T-cell (primary cell): ENCODE results near the gene DOCK9. TPM values are rescaled to one million over a fixed set of nuclear protein-coding genes. Genes with fewer than 3 reads are reported as not detected.

Experiments used
- ATAC-seq, 4 experiments: fragments of 200-7000 bp in 3 of 4; fragments of 150-1000 bp in 1 of 4; cut with Tn5 transposase; replicated peaks in 1 of 4; 1 replicate in 3 of 4; 2 replicates in 1 of 4; pipeline ENCODE4 v1.10.0; 2021; ENCODE audit warnings: moderate library complexity in 3 of 4, mild to moderate bottlenecking in 2 of 4, moderate number of reproducible peaks in 1 of 4
- CTCF ChIA-PET, 2 donors: fragments of 300-600 bp; sonication (Branson Sonifier 250); formaldehyde crosslinking; loops; one replicate each; lab custom pipeline; 2022; ENCODE audit warnings: antibody characterized with exemption in 2 of 2; lab: Charles Lee
- POLR2A ChIA-PET, 2 donors: fragments of 300-600 bp; sonication (Branson Sonifier 250); formaldehyde crosslinking; loops; one replicate each; lab custom pipeline; 2022; ENCODE audit warnings: antibody characterized with exemption in 2 of 2; lab: Charles Lee
- DNase-seq, 35 experiments: peaks; one replicate each; pipeline versions ENCODE4 v3.0.0 to v3.0.0-alpha.2; 2013 to 2023
- H3K27ac ChIP-seq: one replicate; pipeline ENCODE4 v1.5.1; 2013; ENCODE audit warnings: low read length
- H3K27me3 ChIP-seq, 2 experiments: replicated peaks in 1 of 2; 1 replicate in 1 of 2; 2 replicates in 1 of 2; pipeline versions ENCODE4 v1.6.1 to v1.7.0; 2013; ENCODE audit warnings: low read length in 1 of 2, mixed read lengths in 1 of 2; ENCODE audit not compliant: control insufficient read depth in 2 of 2, insufficient read depth in 2 of 2; ENCODE audit errors: extremely low read depth in 1 of 2
- H3K36me3 ChIP-seq, 2 donors: 1 replicate in 1 of 2; 2 replicates in 1 of 2; pipeline versions ENCODE4 v1.6.1 to v1.7.0; 2013; ENCODE audit warnings: low read length in 1 of 2; ENCODE audit not compliant: control insufficient read depth in 2 of 2, insufficient read depth in 1 of 2; ENCODE audit errors: extremely low read depth in 1 of 2
- H3K4me1 ChIP-seq, 2 experiments: 1 replicate in 1 of 2; 2 replicates in 1 of 2; pipeline versions ENCODE4 v1.6.1 to v1.7.0; 2013; ENCODE audit warnings: low read length in 2 of 2, mixed read lengths in 1 of 2; ENCODE audit not compliant: insufficient read depth in 2 of 2, control insufficient read depth in 1 of 2; ENCODE audit errors: extremely low read depth in 1 of 2
- H3K4me3 ChIP-seq, 2 donors: 1 replicate in 1 of 2; 2 replicates in 1 of 2; pipeline versions ENCODE4 v1.5.1 to v1.7.0; 2013; ENCODE audit warnings: mild to moderate bottlenecking in 2 of 2, low read length in 1 of 2, moderate library complexity in 1 of 2; ENCODE audit not compliant: control insufficient read depth in 1 of 2; ENCODE audit errors: extremely low read depth in 1 of 2
- H3K9me3 ChIP-seq: 2 replicates; pipeline ENCODE4 v1.7.0; 2013
- H3K27ac Mint-ChIP-seq, 2 donors: one replicate each; pipeline ENCODE4 v1.8.0; 2020 to 2021; ENCODE audit warnings: mild to moderate bottlenecking in 2 of 2, mixed read lengths in 2 of 2
- H3K27me3 Mint-ChIP-seq, 2 donors: one replicate each; pipeline ENCODE4 v1.8.0; 2021 to 2022; ENCODE audit warnings: mixed read lengths in 2 of 2
- H3K36me3 Mint-ChIP-seq: one replicate; pipeline ENCODE4 v1.8.0; 2021; ENCODE audit warnings: mixed read lengths
- H3K4me1 Mint-ChIP-seq, 3 donors: one replicate each; pipeline ENCODE4 v1.8.0; 2020 to 2022; ENCODE audit warnings: mixed read lengths in 3 of 3, mild to moderate bottlenecking in 1 of 3
- H3K4me3 Mint-ChIP-seq, 3 donors: one replicate each; pipeline ENCODE4 v1.8.0; 2020 to 2022; ENCODE audit warnings: mild to moderate bottlenecking in 3 of 3, mixed read lengths in 3 of 3, moderate library complexity in 3 of 3
- H3K9me3 Mint-ChIP-seq, 3 donors: one replicate each; pipeline ENCODE4 v1.8.0; 2020 to 2022; ENCODE audit warnings: mixed read lengths in 3 of 3
- WGBS: methylation state at CpG from one replicate; pipeline ENCODE4 v1.1.5; 2013; ENCODE audit warnings: missing lambda C conversion rate; ENCODE audit not compliant: insufficient coverage; 5-methylcytosine and 5-hydroxymethylcytosine counted together
- total RNA-seq, 35 experiments: library from RNA in 6 of 35; stranded (reverse) in 6 of 35; fragments of 120-200 nt in 1 of 35; gene quantifications; one replicate each; pipeline versions ENCODE4 v1.2.1 to v1.2.4 and lab custom pipeline; 2013 to 2026

The DOCK9 gene
- total RNA-seq, 5 donors from 2014 or later (not counting 1 experiment from before 2014, with no cell fraction given): 96.2 to 170 (median 162) TPM

- ChIA-PET CTCF (interaction anchor here in 1 of 2 donors (0.7 kb wide), 1 partner anchor 38 kb away, joined by 3 read pairs; no protein-coding TSS in a partner anchor), POLR2A (no interaction called here)
- DNase-seq: no peak
- no peaks in the 10 kb centered on the region for H3K27me3 ChIP-seq
- Mint-ChIP-seq H3K27ac (no peak overlapping the region), H3K9me3 (no peaks in the 10 kb centered on the region), H3K27me3 (no peaks in the 10 kb centered on the region), H3K4me3 (no peak overlapping the region), H3K4me1 (peaks cover 68 to 83% (median 79%) of the 10 kb centered on the region in 3 donors), H3K36me3 (peaks cover 3% of the 10 kb centered on the region)
- no peak overlapping the region for H3K4me3 ChIP-seq
- H3K27ac ChIP-seq: no peak overlapping the region
- H3K9me3 ChIP-seq: no peaks in the 10 kb centered on the region
- ATAC-seq: no peak
- whole genome bisulfite sequencing: 63% methylated on average over 1 of the region's 2 CpGs
- peaks cover 15 to 18% of the 10 kb centered on the region in 2 experiments for H3K4me1 ChIP-seq
- H3K36me3 ChIP-seq: no peaks in the 10 kb centered on the region
Observed at GRCh38 chr13:98984118-98984517, 6.3 kb upstream of the DOCK9 start.

GRCh38 chr13:98983182-98983581, 5.3 kb upstream of the DOCK9 start:
- Mint-ChIP-seq H3K27ac (peak overlapping the region in 1 of 2 donors; percentile 30), H3K27me3 (no peaks in the 10 kb centered on the region), H3K4me3 (no peak overlapping the region), H3K36me3 (peaks cover 3% of the 10 kb centered on the region), H3K4me1 (peaks cover 69 to 83% (median 79%) of the 10 kb centered on the region in 3 donors), H3K9me3 (no peaks in the 10 kb centered on the region)
- no peak for DNase-seq
- no peaks in the 10 kb centered on the region for H3K36me3 ChIP-seq
- peaks cover 15 to 18% of the 10 kb centered on the region in 2 experiments for H3K4me1 ChIP-seq
- no peaks in the 10 kb centered on the region for H3K27me3 ChIP-seq
- no peak for ATAC-seq
- 97% methylated on average over 4 of the region's 5 CpGs for WGBS
- H3K9me3 ChIP-seq: no peaks in the 10 kb centered on the region
- ChIA-PET CTCF (interaction anchor here in 1 of 2 donors (0.6 kb wide), 1 partner anchor 68 kb away, joined by 3 read pairs; no protein-coding TSS in a partner anchor), POLR2A (interaction anchor here in 1 of 2 donors (0.7 kb wide), 1 partner anchor 56 kb away, joined by 4 read pairs; no protein-coding TSS in a partner anchor)
- no peak overlapping the region for H3K4me3 ChIP-seq
- H3K27ac ChIP-seq: no peak overlapping the region

GRCh38 chr13:98981369-98982080, 3.7 kb upstream of the DOCK9 start:
- ChIA-PET POLR2A (interaction anchor here (0.9 to 1.2 kb wide), 2 partner anchors 20 to 102 kb away, joined by 4 to 8 read pairs; no protein-coding TSS in a partner anchor), CTCF (no interaction called here)
- Mint-ChIP-seq H3K27ac (peak overlapping the region; percentile 2 to 59), H3K27me3 (no peaks in the 10 kb centered on the region), H3K4me3 (peak overlapping the region in 1 of 3 donors; percentile 43), H3K36me3 (peaks cover under 1% of the 10 kb centered on the region), H3K9me3 (no peaks in the 10 kb centered on the region), H3K4me1 (peaks cover 80 to 91% (median 87%) of the 10 kb centered on the region in 3 donors)
- 93% methylated on average over 3 of the region's 9 CpGs for WGBS
- Histone ChIP-seq H3K9me3 (no peaks in the 10 kb centered on the region), H3K27ac (no peak overlapping the region), H3K36me3 (no peaks in the 10 kb centered on the region), H3K4me3 (no peak overlapping the region), H3K4me1 (peaks cover 17 to 24% of the 10 kb centered on the region in 2 experiments), H3K27me3 (no peaks in the 10 kb centered on the region)
- ATAC-seq (peak; percentile 48 to 78 (median 55)), DNase-seq (peak in 1 of 35 experiments; percentile 23)

GRCh38 chr13:98979012-98979660, 1.3 kb upstream of the DOCK9 start:
- no peak overlapping the region for H3K4me3 ChIP-seq
- no peak for ATAC-seq
- Mint-ChIP-seq H3K27me3 (no peaks in the 10 kb centered on the region), H3K9me3 (no peaks in the 10 kb centered on the region), H3K36me3 (no peaks in the 10 kb centered on the region), H3K4me1 (peaks cover 87 to 91% (median 87%) of the 10 kb centered on the region in 3 donors), H3K4me3 (no peak overlapping the region), H3K27ac (no peak overlapping the region)
- peaks cover 32 to 33% of the 10 kb centered on the region in 2 experiments for H3K4me1 ChIP-seq
- H3K36me3 ChIP-seq: no peaks in the 10 kb centered on the region
- no peak for DNase-seq
- ChIA-PET POLR2A (no interaction called here), CTCF (no interaction called here)
- no peaks in the 10 kb centered on the region for H3K27me3 ChIP-seq
- WGBS: 93% methylated on average over 2 of the region's 9 CpGs
- no peaks in the 10 kb centered on the region for H3K9me3 ChIP-seq
- H3K27ac ChIP-seq: no peak overlapping the region

- Mint-ChIP-seq H3K4me1 (peaks cover 88 to 92% (median 91%) of the 10 kb centered on the region in 3 donors), H3K36me3 (no peaks in the 10 kb centered on the region), H3K9me3 (no peaks in the 10 kb centered on the region), H3K4me3 (no peak overlapping the region), H3K27ac (no peak overlapping the region), H3K27me3 (no peaks in the 10 kb centered on the region)
- CTCF ChIA-PET: no interaction called here
- no peaks in the 10 kb centered on the region for H3K9me3 ChIP-seq
- DNase-seq (no peak), ATAC-seq (no peak)
- no peaks in the 10 kb centered on the region for H3K36me3 ChIP-seq
- no peak overlapping the region for H3K27ac ChIP-seq
- WGBS: 43% methylated on average over 1 of the region's 3 CpGs
- no peaks in the 10 kb centered on the region for H3K27me3 ChIP-seq
- H3K4me1 ChIP-seq: peaks cover 33 to 38% of the 10 kb centered on the region in 2 experiments
- H3K4me3 ChIP-seq: no peak overlapping the region
- POLR2A ChIA-PET: interaction anchor here in 1 of 2 donors (0.5 kb wide), 1 partner anchor 87 kb away, joined by 3 read pairs; no protein-coding TSS in a partner anchor
Observed at GRCh38 chr13:98978280-98978679, 416 bp upstream of the DOCK9 start.

GRCh38 chr13:98976941-98977340, 923 bp downstream of the DOCK9 start:
- Mint-ChIP-seq H3K27me3 (no peaks in the 10 kb centered on the region), H3K4me1 (peaks cover 83 to 84% (median 83%) of the 10 kb centered on the region in 3 donors), H3K9me3 (no peaks in the 10 kb centered on the region), H3K27ac (peak overlapping the region in 1 of 2 donors; percentile 54), H3K4me3 (no peak overlapping the region), H3K36me3 (no peaks in the 10 kb centered on the region)
- WGBS: no CpG with 5 or more reads among the region's 2 CpGs
- ChIA-PET POLR2A (no interaction called here), CTCF (no interaction called here)
- H3K36me3 ChIP-seq: no peaks in the 10 kb centered on the region
- H3K4me3 ChIP-seq: no peak overlapping the region
- no peaks in the 10 kb centered on the region for H3K27me3 ChIP-seq
- H3K4me1 ChIP-seq: peaks cover 27 to 33% of the 10 kb centered on the region in 2 experiments
- ATAC-seq: no peak
- H3K27ac ChIP-seq: no peak overlapping the region
- no peak for DNase-seq
- H3K9me3 ChIP-seq: no peaks in the 10 kb centered on the region
